Measurements from ENCODE around the gene PRG2. TPM values are rescaled to one million over a fixed set of nuclear protein-coding genes. Genes with fewer than 3 reads are reported as not detected.

Gene PRG2
- total and polyA plus RNA-seq, 2 of the 13 experiments (the other 11 are each of a cell fraction or from before 2014, with no cell fraction given): not detected

GRCh38 chr11:57359396-57359795 is 31.1 kb downstream of the PRG2 start:
- DNase-seq (ENCODE audit: low spot score) (no peak), ATAC-seq (no peak), FAIRE-seq (no peak)
- Histone ChIP-seq H4K20me1 (ENCODE audit: insufficient read depth, low read length) (no peaks in the 10 kb centered on the region), H3K79me2 (ENCODE audit: insufficient read depth, low read length) (no peaks in the 10 kb centered on the region), H3K4me2 (ENCODE audit: low read depth, low read length) (no peak overlapping the region), H3K9me3 (ENCODE audit: low read length) (no peaks in the 10 kb centered on the region), H3K36me3 (replicated peaks in 1 of 2; ENCODE audit: control insufficient read depth in 1 of 2, insufficient read depth in 2 of 2, low read length in 2 of 2) (no peaks in the 10 kb centered on the region), H2AFZ (ENCODE audit: low read length) (no peak overlapping the region), H3K4me3 (replicated peaks in 1 of 3; ENCODE audit: insufficient read depth in 1 of 3, low read depth in 2 of 3, low read length in 3 of 3) (no peak overlapping the region), H3K9ac (ENCODE audit: insufficient read depth, low read depth, low read length) (no peak overlapping the region), H3K27ac (ENCODE audit: extremely low read length, insufficient read depth, low read length) (no peak overlapping the region), H3K27me3 (ENCODE audit: control insufficient read depth in 1 of 2, insufficient read depth in 2 of 2, low read length in 2 of 2) (peaks cover 0 to 8% of the 10 kb centered on the region in 2 experiments; a peak in 2 of 5 replicates), H3K4me1 (ENCODE audit: insufficient read depth, low read length) (peaks cover 15% of the 10 kb centered on the region)
- no TSS peak for BruUV-seq (replicated peaks)
- CTCF ChIA-PET (ENCODE audit: low intra/inter-chr PET ratio, low total read pairs): no interaction called here
- intact Hi-C loops (cut with micrococcal nuclease; ENCODE audit: unreplicated experiment): no loop called here
- in situ Hi-C loops (cut with HindIII; ENCODE audit: extremely low pct_ligation_motif_present, low pct_unique_long_range_greater_than_20kb): loop anchor here (10.0 kb wide), 1 partner anchor 515 kb away; no protein-coding TSS in a partner anchor
- 86% methylated on average over 2 of the region's 5 CpGs for WGBS (ENCODE audit: low lambda C conversion rate)
- POLR2A ChIA-PET: interaction anchor here (1.1 to 2.0 kb wide), 2 partner anchors 95 to 99 kb away, joined by 3 to 4 read pairs; no protein-coding TSS in a partner anchor
- TF ChIP-seq CAMTA2 (CRISPR knock-in tag; IDR thresholded peaks at IDR 0.05; ENCODE audit: borderline replicate concordance) (no peak), ISL2 (CRISPR knock-in tag; IDR thresholded peaks at IDR 0.05) (no peak), GATAD1 (CRISPR knock-in tag; IDR thresholded peaks at IDR 0.05) (no peak), KLF9 (CRISPR knock-in tag; IDR thresholded peaks at IDR 0.05; ENCODE audit: low read depth) (no peak), NPAS2 (CRISPR knock-in tag; IDR thresholded peaks at IDR 0.05; ENCODE audit: borderline replicate concordance) (no peak), ZBTB43 (CRISPR knock-in tag; conservative IDR thresholded peaks at IDR 0.05) (no peak)

GRCh38 chr11:57358991-57359390 is 31.5 kb downstream of the PRG2 start:
- no TSS peak for BruUV-seq (replicated peaks)
- no peak for DNase-seq (ENCODE audit: low spot score)
- ChIA-PET POLR2A (interaction anchor here (2.0 kb wide), 1 partner anchor 95 kb away, joined by 4 read pairs; no protein-coding TSS in a partner anchor), CTCF (ENCODE audit: low intra/inter-chr PET ratio, low total read pairs) (no interaction called here)
- Histone ChIP-seq H2AFZ (ENCODE audit: low read length) (no peak overlapping the region), H3K4me3 (replicated peaks in 1 of 3; ENCODE audit: insufficient read depth in 1 of 3, low read depth in 2 of 3, low read length in 3 of 3) (no peak overlapping the region), H3K36me3 (replicated peaks in 1 of 2; ENCODE audit: control insufficient read depth in 1 of 2, insufficient read depth in 2 of 2, low read length in 2 of 2) (no peaks in the 10 kb centered on the region), H3K9ac (ENCODE audit: insufficient read depth, low read depth, low read length) (no peak overlapping the region), H3K27ac (ENCODE audit: extremely low read length, insufficient read depth, low read length) (no peak overlapping the region), H3K79me2 (ENCODE audit: insufficient read depth, low read length) (no peaks in the 10 kb centered on the region), H3K4me2 (ENCODE audit: low read depth, low read length) (no peak overlapping the region), H3K9me3 (ENCODE audit: low read length) (no peaks in the 10 kb centered on the region), H3K27me3 (ENCODE audit: control insufficient read depth in 1 of 2, insufficient read depth in 2 of 2, low read length in 2 of 2) (peaks cover 0 to 8% of the 10 kb centered on the region in 2 experiments; a peak in 2 of 5 replicates), H4K20me1 (ENCODE audit: insufficient read depth, low read length) (no peaks in the 10 kb centered on the region), H3K4me1 (ENCODE audit: insufficient read depth, low read length) (peaks cover 15% of the 10 kb centered on the region)
- in situ Hi-C loops (cut with HindIII; ENCODE audit: extremely low pct_ligation_motif_present, low pct_unique_long_range_greater_than_20kb): loop anchor here (10.0 kb wide), 1 partner anchor 514 kb away; no protein-coding TSS in a partner anchor
- no peak for FAIRE-seq
- no peak for ATAC-seq
- WGBS (ENCODE audit: low lambda C conversion rate): 51% methylated on average over 6 of the region's 9 CpGs
- intact Hi-C loops (cut with micrococcal nuclease; ENCODE audit: unreplicated experiment): no loop called here
- TF ChIP-seq HOMEZ (CRISPR knock-in tag; IDR thresholded peaks at IDR 0.05; ENCODE audit: low read depth) (no peak), ATM (IDR thresholded peaks at IDR 0.05; ENCODE audit: borderline replicate concordance) (no peak), ZNF362 (CRISPR knock-in tag; IDR thresholded peaks at IDR 0.05; ENCODE audit: borderline replicate concordance) (no peak), ZNF441 (CRISPR knock-in tag; IDR thresholded peaks at IDR 0.05; ENCODE audit: borderline replicate concordance) (no peak), RAD21 (CRISPR knock-in tag; IDR thresholded peaks at IDR 0.05) (no peak), TFDP1 (CRISPR knock-in tag; IDR thresholded peaks at IDR 0.05; ENCODE audit: borderline replicate concordance) (no peak)
